Epithelial cell of umbilical artery (primary cell): Measurements from ENCODE around the gene BBS9. TPM values are rescaled to one million over a fixed set of nuclear protein-coding genes. Genes with fewer than 3 reads are reported as not detected.

Source experiments
- total RNA-seq: library from RNA; depleted of rRNA; stranded (reverse); fragments of >200 nt; gene quantifications from 2 replicates; pipeline ENCODE4 v1.2.3, GENCODE V29; 2014

BBS9 gene
- total RNA-seq = 11.4 and 15.8 TPM in 2 replicates

DNA sequence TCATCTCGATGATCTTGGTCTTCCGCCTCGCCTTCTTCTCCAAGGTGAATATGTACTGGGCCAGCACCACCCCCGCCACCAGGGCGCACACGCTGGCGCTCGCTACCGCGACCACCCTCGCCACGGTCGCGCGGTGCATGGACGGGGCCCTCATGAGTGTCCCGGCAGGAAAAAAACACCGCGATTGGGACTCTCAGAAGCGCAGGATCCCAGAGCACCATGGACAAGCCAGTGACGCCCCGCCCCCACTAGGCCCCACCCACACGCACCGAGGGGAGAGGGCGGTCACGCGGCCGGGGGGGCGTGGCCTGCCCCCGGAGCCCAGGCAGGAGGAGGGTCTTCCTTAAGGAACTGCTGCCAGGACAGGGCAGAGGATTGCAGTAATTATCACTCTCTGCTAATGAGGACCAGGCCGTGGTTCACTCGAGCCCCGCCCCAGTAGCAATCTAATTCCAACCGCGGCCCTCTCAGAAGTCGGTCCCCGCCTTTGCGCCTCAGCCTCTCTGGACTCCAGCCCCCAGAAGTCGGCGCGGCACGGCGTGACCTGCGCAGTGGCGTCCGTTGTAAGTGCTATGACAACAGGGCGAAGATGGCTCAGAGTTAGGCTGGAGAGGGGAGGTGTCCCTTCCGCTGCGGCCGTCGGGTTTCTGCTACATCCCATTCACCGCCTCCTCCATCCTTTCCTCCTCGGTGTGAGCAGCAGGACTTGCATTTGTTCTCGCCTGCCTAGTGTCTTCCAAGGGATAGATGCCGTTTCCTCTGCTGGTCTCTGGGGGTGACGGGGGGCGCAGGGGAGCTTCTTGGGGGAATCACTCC lies at the start of gene BBS9:
BBS9 (plus strand) TSS at position 575 of the 816 bp plus-strand sequence. CDS start 16,689 bp downstream, outside the sequence.

DNA sequence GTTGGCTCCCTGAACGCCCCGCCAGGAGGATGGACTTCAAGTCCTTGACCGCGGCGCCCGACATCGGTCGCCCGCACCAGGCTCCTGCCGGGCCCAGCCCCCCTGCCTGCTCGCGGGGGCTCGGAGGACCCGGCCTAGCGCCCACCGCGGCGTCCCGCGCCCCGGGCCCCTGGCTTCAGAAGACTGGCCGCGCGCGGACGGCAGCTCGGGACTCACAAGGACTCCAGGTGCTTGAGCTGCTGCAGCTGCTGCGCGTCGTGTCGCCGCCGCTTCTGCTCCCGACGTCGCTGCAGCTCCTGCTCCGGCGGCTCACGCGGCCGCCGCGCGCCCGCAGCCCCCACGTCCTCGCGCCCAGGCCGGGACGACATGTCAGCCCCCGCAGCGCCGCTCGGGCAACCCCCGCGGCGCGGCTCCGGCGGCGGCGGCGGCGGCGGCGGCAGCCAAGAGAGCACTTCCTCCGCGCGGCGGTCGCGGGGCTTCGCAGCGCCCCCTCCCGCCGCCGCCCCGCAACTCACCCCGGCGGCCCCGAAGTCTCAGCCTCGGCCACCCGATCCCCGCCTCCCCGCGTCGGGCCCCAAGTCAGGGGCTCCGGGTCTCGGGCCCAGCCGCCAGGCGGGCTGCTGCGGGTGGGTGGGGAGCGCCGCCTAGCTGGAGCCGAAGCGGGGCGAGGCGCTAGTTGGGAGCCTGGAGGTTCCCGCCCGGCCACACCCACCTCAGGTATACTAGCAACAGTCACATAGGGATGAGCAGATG lies 20.2 kb upstream of the BBS9 start, which contains the start of gene RP9:
RP9 (minus strand) TSS at position 400 of the 753 bp plus-strand sequence; CDS start at position 368, 32 bp downstream.

Other genes starting within 250 kb of the BBS9 start
- gene KBTBD2, start 237.8 kb upstream of the BBS9 start, total RNA-seq = 62.9 and 81.2 TPM in 2 replicates
- 109 and 145 TPM in 2 replicates for gene FKBP9, start 172.1 kb upstream of the BBS9 start, total RNA-seq
- gene NT5C3A, start 66.8 kb upstream of the BBS9 start, total RNA-seq = 21.4 and 25.1 TPM in 2 replicates
- 11.2 and 13.6 TPM in 2 replicates for gene RP9, start 20.2 kb upstream of the BBS9 start, total RNA-seq